Effector memory CD4-positive, alpha-beta T cell (primary cell): Measurements from ENCODE around the gene HSPA1B.
"Not testable (repeated sequence)": the region's sequence is repeated elsewhere in the genome, so short reads cannot be mapped to it uniquely, and the experiment has no call there.

Experiments used
- DNase-seq, 3 donors: peaks; one replicate each; pipeline ENCODE4 v3.0.0-alpha.2; 2020
- H3K27ac ChIP-seq: 2 replicates; pipeline ENCODE4 v1.7.0; 2013; ENCODE audit warnings: mild to moderate bottlenecking, low read length, moderate library complexity; ENCODE audit not compliant: insufficient read depth, poor library complexity, severe bottlenecking
- H3K27me3 ChIP-seq: replicated peaks from 2 replicates; pipeline ENCODE4 v1.7.0; 2013; ENCODE audit warnings: mild to moderate bottlenecking, low read length; ENCODE audit not compliant: insufficient read depth, control insufficient read depth, poor library complexity, severe bottlenecking
- H3K36me3 ChIP-seq: 2 replicates; pipeline ENCODE4 v1.7.0; 2013; ENCODE audit warnings: mild to moderate bottlenecking, low read length, moderate library complexity; ENCODE audit not compliant: control insufficient read depth, insufficient read depth
- H3K4me1 ChIP-seq: 2 replicates; pipeline ENCODE4 v1.7.0; 2013; ENCODE audit warnings: low read length, mild to moderate bottlenecking; ENCODE audit not compliant: control insufficient read depth, insufficient read depth, poor library complexity, severe bottlenecking
- H3K4me3 ChIP-seq: 2 replicates; pipeline ENCODE4 v1.7.0; 2013; ENCODE audit warnings: low read length, low read depth, mild to moderate bottlenecking; ENCODE audit not compliant: insufficient read depth, poor library complexity, severe bottlenecking
- H3K9me3 ChIP-seq: 2 replicates; pipeline ENCODE4 v1.7.0; 2013; ENCODE audit warnings: mild to moderate bottlenecking, low read length, moderate library complexity; ENCODE audit not compliant: control insufficient read depth

The HSPA1B gene

DNA sequence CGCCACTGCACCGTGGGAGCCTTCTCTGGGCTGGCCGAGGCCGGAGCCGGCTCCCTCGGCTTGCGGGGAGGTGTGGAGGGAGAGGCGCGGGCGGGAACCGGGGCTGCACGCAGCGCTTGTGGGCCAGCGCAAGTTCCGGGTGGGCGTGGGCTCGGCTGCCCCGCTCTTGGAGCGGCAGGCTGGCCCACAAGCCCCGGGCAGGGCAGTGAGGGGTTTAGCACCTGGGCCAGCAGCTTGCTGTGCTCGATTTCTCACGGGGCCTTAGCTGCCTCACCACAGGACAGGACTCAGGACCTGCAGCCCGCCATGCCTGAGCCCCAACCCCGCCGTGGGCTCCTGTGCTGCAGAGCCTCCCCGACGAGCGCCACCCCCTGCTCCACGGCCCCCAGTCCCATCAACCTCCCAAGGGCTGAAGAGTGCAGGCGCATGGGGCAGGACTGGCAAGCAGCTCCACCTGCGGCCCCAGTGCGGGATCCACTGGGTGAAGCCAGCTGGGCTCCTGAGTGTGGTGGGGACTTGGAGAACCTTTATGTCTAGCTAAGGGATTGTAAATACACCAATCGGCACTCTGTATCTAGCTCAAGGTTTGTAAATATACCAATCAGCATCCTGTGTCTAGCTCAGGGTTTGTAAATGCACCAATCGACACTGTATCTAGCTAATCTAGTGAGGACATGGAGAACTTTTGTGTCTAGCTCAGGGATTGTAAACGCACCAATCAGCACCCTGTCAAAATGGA lies 24.6 kb downstream of the HSPA1B start:
- H3K4me3 ChIP-seq, H3K36me3 ChIP-seq, H3K9me3 ChIP-seq, H3K4me1 ChIP-seq, DNase-seq, H3K27me3 ChIP-seq, H3K27ac ChIP-seq: not testable (repeated sequence)

DNA sequence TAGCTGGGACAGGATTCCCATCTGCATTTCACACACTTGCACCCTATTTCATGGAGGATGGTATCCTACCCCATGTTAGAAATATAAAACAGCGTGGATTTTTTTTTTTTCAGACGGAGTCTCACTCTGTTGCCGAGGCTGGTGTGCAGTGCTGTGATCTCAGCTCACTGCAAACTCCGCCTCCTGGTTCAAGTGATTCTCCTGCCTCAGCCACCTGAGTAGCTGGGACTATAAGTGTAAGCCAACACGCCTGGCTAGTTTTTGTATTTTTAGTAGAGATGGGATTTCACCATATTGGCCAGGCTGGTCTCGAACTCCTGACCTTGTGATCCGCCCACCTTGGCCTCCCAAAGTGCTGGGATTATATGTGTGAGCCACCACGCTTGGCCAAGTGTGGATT lies 30.2 kb downstream of the HSPA1B start:
- DNase-seq, H3K27ac ChIP-seq, H3K4me1 ChIP-seq, H3K4me3 ChIP-seq, H3K9me3 ChIP-seq, H3K27me3 ChIP-seq: not testable (repeated sequence)
- H3K36me3 ChIP-seq = peaks cover 17% of the 10 kb centered on the region

DNA sequence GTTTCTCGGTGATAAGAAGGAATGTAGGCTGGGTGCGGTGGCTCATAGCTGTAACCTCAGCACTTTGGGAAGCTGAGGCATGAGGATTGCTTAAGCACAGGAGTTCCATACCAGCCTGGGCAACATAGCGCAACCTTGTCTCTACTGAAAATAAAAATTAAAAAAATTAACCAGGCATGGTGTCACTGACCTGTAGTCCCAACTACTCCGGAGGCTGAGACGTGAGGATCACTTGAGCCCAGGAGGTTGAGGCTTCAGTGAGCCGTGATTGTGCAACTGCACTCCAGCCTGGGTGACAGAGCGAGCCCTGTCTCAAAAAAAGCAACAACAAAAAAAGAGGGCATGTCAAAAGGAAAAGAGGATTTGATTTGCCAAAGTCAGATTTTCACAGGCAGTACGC lies 31.2 kb downstream of the HSPA1B start:
- peaks cover 17% of the 10 kb centered on the region for H3K36me3 ChIP-seq
- H3K4me1 ChIP-seq = peaks cover 10% of the 10 kb centered on the region
- no peak overlapping the region for H3K27ac ChIP-seq
- no peak for DNase-seq
- H3K9me3 ChIP-seq = no peaks in the 10 kb centered on the region
- no peak overlapping the region for H3K4me3 ChIP-seq
- H3K27me3 ChIP-seq = no peaks in the 10 kb centered on the region

DNA sequence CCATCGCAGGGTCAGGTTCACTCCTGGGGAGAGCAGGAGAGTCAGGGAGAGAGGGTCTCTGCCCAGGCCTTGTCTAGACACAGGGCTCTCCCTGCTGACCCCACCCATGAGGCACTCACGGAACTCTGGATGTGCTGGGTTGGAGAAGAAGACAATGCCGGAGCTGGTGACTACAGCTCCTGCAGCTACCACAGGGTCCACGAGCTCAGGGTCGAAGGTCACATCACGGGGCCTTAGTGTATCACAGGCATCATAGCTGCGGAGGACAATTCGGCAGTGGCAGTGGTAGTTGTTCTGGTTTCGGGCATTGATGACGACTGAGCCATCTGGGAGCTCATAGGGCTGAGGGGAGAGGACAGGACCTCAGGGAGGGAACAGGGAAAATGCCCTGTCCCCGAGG lies 32.4 kb downstream of the HSPA1B start:
- DNase-seq = no peak
- Histone ChIP-seq H3K27ac (no peak overlapping the region), H3K4me3 (no peak overlapping the region), H3K4me1 (peaks cover 16% of the 10 kb centered on the region), H3K9me3 (no peaks in the 10 kb centered on the region), H3K27me3 (no peaks in the 10 kb centered on the region), H3K36me3 (peaks cover 17% of the 10 kb centered on the region)

DNA sequence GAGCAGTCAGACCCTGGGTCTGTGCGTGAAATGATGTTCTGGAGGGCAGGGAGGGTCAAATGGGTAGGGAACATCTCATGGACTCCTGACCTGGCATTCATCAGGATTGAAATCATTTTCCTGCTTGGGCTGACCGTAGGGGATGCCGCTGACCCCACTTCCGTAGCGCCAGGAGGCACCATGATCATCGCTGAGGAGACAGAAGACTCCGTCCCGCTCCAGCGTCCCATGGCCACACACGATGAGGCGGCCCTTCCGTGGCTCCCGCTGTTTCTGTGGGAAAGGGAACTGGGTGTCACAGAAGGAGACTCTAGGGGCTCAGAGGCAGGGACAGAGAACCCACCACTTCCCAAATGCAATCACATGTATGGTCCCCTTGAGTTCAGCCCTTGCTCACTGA lies 32.8 kb downstream of the HSPA1B start:
- peaks cover 16% of the 10 kb centered on the region for H3K4me1 ChIP-seq
- H3K27ac ChIP-seq = no peak overlapping the region
- no peak for DNase-seq
- H3K36me3 ChIP-seq = peaks cover 17% of the 10 kb centered on the region
- no peaks in the 10 kb centered on the region for H3K9me3 ChIP-seq
- no peak overlapping the region for H3K4me3 ChIP-seq
- no peaks in the 10 kb centered on the region for H3K27me3 ChIP-seq

DNA sequence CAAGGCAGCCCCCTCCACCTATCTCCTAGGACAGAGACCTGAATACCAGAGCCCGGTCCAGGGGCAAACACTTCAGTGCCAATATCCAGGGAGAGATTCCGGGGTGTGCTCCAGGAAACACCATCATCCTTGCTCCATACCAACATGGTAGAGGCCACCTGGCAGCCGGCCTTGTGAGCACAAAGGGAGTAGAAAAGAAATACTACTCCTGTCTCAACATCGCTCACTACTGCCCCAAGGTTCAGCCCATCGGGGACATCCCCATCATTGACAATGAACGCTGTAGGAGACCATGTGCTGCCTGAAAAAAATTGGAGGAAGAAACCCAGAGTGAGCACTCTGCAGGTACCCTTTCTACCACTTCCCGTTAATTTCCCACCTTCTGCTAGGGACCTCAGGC lies 33.6 kb downstream of the HSPA1B start:
- no peaks in the 10 kb centered on the region for H3K27me3 ChIP-seq
- no peak overlapping the region for H3K27ac ChIP-seq
- DNase-seq = no peak
- no peaks in the 10 kb centered on the region for H3K9me3 ChIP-seq
- peaks cover 16% of the 10 kb centered on the region for H3K4me1 ChIP-seq
- H3K4me3 ChIP-seq = no peak overlapping the region
- H3K36me3 ChIP-seq = peaks cover 17% of the 10 kb centered on the region

DNA sequence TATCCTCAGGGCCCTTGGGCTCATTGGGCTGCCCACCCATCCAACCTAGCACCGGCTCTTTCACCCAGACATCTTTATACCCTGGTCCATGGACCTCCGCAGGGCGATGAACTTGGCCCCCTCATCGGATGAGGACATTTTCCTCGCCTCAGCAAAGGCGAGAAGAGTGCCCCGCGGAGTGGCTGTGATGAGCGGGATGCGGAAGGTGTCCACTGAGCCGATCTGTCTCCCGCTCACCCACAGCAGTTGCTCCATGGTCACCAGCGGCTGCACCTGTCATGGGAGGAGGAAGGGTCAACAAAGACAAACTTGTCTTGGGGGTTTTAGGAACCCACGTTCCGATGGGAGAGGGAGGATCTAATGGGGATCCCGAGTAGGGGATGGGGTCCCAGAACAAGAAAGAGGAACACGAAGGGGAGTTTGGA lies 34.4 kb downstream of the HSPA1B start:
- Histone ChIP-seq H3K9me3 (no peaks in the 10 kb centered on the region), H3K36me3 (peaks cover 17% of the 10 kb centered on the region), H3K4me1 (peaks cover 16% of the 10 kb centered on the region), H3K27me3 (no peaks in the 10 kb centered on the region), H3K27ac (peak overlapping the region; percentile 89), H3K4me3 (peak overlapping the region; percentile 78)
- no peak for DNase-seq

DNA sequence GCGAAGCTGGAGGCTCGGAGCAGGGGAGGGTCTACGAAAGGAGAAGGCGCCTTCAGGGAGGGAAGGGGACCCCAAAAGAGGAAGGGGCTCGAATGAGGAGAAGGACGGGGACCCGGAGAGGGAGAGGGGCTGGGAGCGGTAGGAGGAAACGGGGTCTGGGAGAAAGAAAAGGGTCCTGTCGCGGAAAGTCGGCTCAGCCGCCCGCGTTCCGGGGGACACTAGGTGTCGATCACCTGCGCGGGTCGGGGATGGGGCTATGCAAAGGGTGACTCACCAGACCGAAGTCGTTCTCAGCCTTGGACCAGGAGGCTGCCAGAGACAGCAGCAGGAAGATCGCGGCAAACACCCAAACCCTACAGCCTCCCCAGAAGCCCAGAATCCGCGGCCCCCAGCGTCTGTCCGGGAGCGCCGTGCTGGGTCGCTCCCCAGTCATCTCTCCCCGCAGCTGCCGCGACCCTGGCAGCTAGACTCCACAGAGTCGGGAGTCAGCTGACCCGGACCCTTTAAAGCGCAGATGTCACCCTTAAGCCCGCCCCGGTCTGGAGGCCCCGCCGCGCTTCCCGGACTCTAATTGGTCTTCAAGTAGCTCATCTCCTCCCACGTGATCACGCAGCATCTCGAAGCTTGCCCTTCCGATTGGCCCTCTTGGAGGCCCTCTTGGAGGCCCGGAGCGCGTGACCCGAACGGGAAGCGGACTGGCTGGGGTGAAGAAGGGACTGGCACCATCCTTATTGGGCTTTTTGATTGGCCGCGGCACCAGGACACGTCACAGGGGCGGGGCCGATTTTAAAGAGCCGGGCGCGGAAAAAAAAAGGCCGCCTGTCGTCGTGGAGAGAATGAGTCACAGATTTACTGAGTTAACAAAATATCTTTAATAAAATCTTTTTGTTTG lies 35.1 kb downstream of the HSPA1B start, which contains the start of gene NEU1:
NEU1 (minus strand) TSS at position 478 of the 892 bp plus-strand sequence; CDS start at position 433, 45 bp downstream.
- Histone ChIP-seq H3K4me1 (peaks cover 16% of the 10 kb centered on the region), H3K36me3 (peaks cover 17% of the 10 kb centered on the region), H3K9me3 (no peaks in the 10 kb centered on the region), H3K27me3 (no peaks in the 10 kb centered on the region), H3K27ac (peak within 1 kb of the TSS; percentile 89), H3K4me3 (peak within 1 kb of the TSS; percentile 78)
- DNase-seq = peak; percentile 100

DNA sequence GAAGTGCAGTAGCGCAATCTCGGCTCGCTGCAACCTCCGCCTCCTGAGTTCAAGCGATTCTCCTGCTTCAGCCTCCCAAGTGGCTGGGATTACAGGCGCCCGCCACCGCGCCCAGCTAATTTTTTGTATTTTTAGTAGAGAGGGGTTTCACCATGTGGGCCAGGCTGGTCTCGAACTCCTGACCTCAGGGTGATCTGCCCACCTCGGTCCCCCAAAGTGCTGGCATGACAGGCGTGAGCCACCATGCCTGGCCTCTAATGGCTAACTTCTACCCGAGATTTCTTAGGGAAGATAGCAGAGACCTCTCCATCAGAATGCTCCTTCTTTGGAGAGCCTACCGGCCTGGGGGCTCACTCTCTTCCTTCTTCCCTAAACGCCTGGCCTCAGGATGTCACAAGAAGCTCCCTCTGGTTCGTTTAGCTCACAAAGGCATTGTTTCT lies 36.6 kb downstream of the HSPA1B start:
- H3K4me1 ChIP-seq = peaks cover 16% of the 10 kb centered on the region
- not testable (repeated sequence) for H3K27me3 ChIP-seq, DNase-seq, H3K9me3 ChIP-seq
- H3K36me3 ChIP-seq = peaks cover 15% of the 10 kb centered on the region
- peak overlapping the region; percentile 56 for H3K4me3 ChIP-seq
- peak overlapping the region; percentile 87 for H3K27ac ChIP-seq

DNA sequence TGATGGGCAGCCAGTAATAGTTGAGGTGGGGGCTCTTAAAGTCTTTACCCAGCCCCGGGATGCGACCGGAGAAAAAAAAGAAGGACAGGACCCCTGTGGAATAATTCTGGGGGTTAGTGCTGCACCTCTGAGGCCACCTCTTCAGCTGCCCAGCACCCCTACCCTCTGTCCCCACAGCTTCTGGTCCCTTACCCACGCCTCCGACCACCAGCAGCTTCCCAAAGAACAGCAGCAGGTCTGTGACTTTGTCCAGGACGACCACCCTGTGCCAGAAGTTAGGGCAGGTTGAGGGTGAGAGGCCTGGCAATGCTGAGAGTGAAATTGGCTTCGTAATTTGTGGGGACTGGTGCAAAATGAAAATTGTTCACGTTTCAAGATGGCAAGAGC lies 37.3 kb downstream of the HSPA1B start:
- Histone ChIP-seq H3K9me3 (no peaks in the 10 kb centered on the region), H3K4me3 (no peak overlapping the region), H3K36me3 (peaks cover 9% of the 10 kb centered on the region), H3K27me3 (no peaks in the 10 kb centered on the region), H3K27ac (no peak overlapping the region), H3K4me1 (peaks cover 16% of the 10 kb centered on the region)
- no peak for DNase-seq
